ENCODE data around the gene EDIL3.

Gene EDIL3

DNA sequence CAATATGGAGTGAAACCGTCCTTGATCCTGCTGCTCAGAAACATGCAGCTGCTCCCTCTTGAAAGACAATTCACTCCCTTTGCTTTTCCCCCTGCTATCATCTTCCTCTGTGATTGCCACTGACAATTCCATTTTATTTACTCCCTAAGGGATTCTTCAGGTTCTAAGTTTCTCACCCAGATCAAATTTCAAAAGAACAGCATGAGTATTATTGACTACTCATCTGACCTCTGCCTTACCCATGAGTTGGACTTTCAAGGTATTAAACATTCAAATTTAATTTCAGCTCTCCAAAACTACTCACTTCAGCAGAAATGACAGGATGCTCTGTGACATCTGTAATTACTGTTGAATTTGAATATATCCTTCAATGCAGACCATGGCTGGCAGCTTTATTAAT, 427.5 kb downstream of the EDIL3 start:
- WGBS (ENCODE audit: insufficient coverage) = 100% methylated on average over 1 of the region's 1 CpG
- no peaks in the 10 kb centered on the region for H3K36me3 ChIP-seq (ENCODE audit: control insufficient read depth in 4 of 4, insufficient read depth in 4 of 4, low read length in 3 of 4)
- no peaks in the 10 kb centered on the region for H3K27me3 ChIP-seq (replicated peaks in 2 of 5; ENCODE audit: control insufficient read depth in 4 of 5, insufficient read depth in 5 of 5, low read length in 4 of 5)
- no peak overlapping the region for H3K4me3 ChIP-seq (ENCODE audit: control insufficient read depth in 1 of 7, extremely low read depth in 1 of 7, insufficient read depth in 4 of 7, low read depth in 2 of 7, low read length in 6 of 7)
- POLR2A ChIA-PET = no interaction called here
- H3K9me3 ChIP-seq (ENCODE audit: control extremely low read depth in 1 of 5, control insufficient read depth in 4 of 5, insufficient read depth in 2 of 5, low read depth in 1 of 5, low read length in 4 of 5) = no peaks in the 10 kb centered on the region
- peaks cover 0 to 5% (median 0%) of the 10 kb centered on the region in 4 experiments for H3K4me1 ChIP-seq (ENCODE audit: control extremely low read depth in 1 of 4, control insufficient read depth in 4 of 4, insufficient read depth in 4 of 4, low read length in 3 of 4)
- DNase-seq = no peak
- CTCF ChIA-PET = no interaction called here
- no peak overlapping the region for H3K27ac ChIP-seq (ENCODE audit: insufficient read depth in 1 of 2, low read depth in 1 of 2, low read length in 2 of 2, poor library complexity in 1 of 2, severe bottlenecking in 2 of 2)

GRCh38 chr5:83956386-83956785, 428.3 kb downstream of the EDIL3 start:
- Histone ChIP-seq H3K27ac (ENCODE audit: insufficient read depth in 1 of 2, low read depth in 1 of 2, low read length in 2 of 2, poor library complexity in 1 of 2, severe bottlenecking in 2 of 2) (no peak overlapping the region), H3K9me3 (ENCODE audit: control extremely low read depth in 1 of 5, control insufficient read depth in 4 of 5, insufficient read depth in 2 of 5, low read depth in 1 of 5, low read length in 4 of 5) (no peaks in the 10 kb centered on the region), H3K27me3 (replicated peaks in 2 of 5; ENCODE audit: control insufficient read depth in 4 of 5, insufficient read depth in 5 of 5, low read length in 4 of 5) (no peaks in the 10 kb centered on the region), H3K4me3 (ENCODE audit: control insufficient read depth in 1 of 7, extremely low read depth in 1 of 7, insufficient read depth in 4 of 7, low read depth in 2 of 7, low read length in 6 of 7) (no peak overlapping the region), H3K4me1 (ENCODE audit: control extremely low read depth in 1 of 4, control insufficient read depth in 4 of 4, insufficient read depth in 4 of 4, low read length in 3 of 4) (peaks cover 0 to 5% (median 0%) of the 10 kb centered on the region in 4 experiments), H3K36me3 (ENCODE audit: control insufficient read depth in 4 of 4, insufficient read depth in 4 of 4, low read length in 3 of 4) (no peaks in the 10 kb centered on the region)
- POLR2A ChIA-PET = no interaction called here
- CTCF ChIA-PET = no interaction called here
- no peak for DNase-seq

DNA sequence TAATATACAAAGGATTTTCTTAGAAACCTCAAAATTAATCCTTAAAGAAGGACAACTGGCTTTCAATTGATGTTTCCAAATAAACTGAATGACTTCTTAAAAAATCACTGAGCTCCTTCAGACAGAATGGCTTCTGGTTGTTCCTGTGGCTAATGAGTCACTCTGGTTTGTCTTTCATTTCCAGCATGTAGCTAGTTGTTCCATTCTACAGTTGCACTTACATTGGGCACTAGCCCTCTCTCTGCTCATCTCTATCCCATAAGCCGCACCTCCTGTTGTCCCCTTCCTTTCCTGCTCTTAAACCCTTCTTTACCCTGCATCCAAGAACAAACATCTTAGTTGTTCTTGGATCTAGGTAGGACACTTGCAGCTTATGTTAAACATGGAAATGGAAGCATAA, 428.8 kb downstream of the EDIL3 start:
- ChIA-PET POLR2A (no interaction called here), CTCF (no interaction called here)
- H3K4me3 ChIP-seq (ENCODE audit: control insufficient read depth in 1 of 7, extremely low read depth in 1 of 7, insufficient read depth in 4 of 7, low read depth in 2 of 7, low read length in 6 of 7) = no peak overlapping the region
- H3K9me3 ChIP-seq (ENCODE audit: control extremely low read depth in 1 of 5, control insufficient read depth in 4 of 5, insufficient read depth in 2 of 5, low read depth in 1 of 5, low read length in 4 of 5) = no peaks in the 10 kb centered on the region
- H3K36me3 ChIP-seq (ENCODE audit: control insufficient read depth in 4 of 4, insufficient read depth in 4 of 4, low read length in 3 of 4) = no peaks in the 10 kb centered on the region
- peaks cover 0 to 5% (median 0%) of the 10 kb centered on the region in 4 experiments for H3K4me1 ChIP-seq (ENCODE audit: control extremely low read depth in 1 of 4, control insufficient read depth in 4 of 4, insufficient read depth in 4 of 4, low read length in 3 of 4)
- H3K27me3 ChIP-seq (replicated peaks in 2 of 5; ENCODE audit: control insufficient read depth in 4 of 5, insufficient read depth in 5 of 5, low read length in 4 of 5) = no peaks in the 10 kb centered on the region
- 100% methylated on average over 1 of the region's 1 CpG for WGBS (ENCODE audit: insufficient coverage)
- DNase-seq = peak in 2 of 3 donors; percentile 10 to 35
- no peak overlapping the region for H3K27ac ChIP-seq (ENCODE audit: insufficient read depth in 1 of 2, low read depth in 1 of 2, low read length in 2 of 2, poor library complexity in 1 of 2, severe bottlenecking in 2 of 2)

DNA sequence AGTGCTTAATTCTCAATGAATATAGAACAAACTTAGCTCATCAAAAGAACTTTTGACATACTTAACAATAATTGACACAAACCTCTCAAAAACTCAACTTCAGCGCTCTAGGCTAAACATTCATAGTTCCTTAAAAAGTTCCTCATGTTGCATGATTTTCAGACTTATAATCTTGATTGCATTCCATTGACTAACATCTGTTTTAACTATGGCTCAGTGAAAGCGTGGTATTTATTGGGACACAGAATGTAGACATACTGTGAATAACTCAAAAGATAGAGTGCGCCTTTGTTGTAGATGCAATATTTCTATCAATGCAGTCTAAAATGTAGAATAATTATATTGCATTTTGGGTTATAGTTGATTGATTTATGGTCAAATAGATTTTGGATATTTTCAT, 436.9 kb downstream of the EDIL3 start:
- Histone ChIP-seq H3K27ac (ENCODE audit: insufficient read depth in 1 of 2, low read depth in 1 of 2, low read length in 2 of 2, poor library complexity in 1 of 2, severe bottlenecking in 2 of 2) (no peak overlapping the region), H3K27me3 (replicated peaks in 2 of 5; ENCODE audit: control insufficient read depth in 4 of 5, insufficient read depth in 5 of 5, low read length in 4 of 5) (no peaks in the 10 kb centered on the region), H3K4me3 (ENCODE audit: control insufficient read depth in 1 of 7, extremely low read depth in 1 of 7, insufficient read depth in 4 of 7, low read depth in 2 of 7, low read length in 6 of 7) (no peak overlapping the region), H3K4me1 (ENCODE audit: control extremely low read depth in 1 of 4, control insufficient read depth in 4 of 4, insufficient read depth in 4 of 4, low read length in 3 of 4) (no peaks in the 10 kb centered on the region), H3K9me3 (ENCODE audit: control extremely low read depth in 1 of 5, control insufficient read depth in 4 of 5, insufficient read depth in 2 of 5, low read depth in 1 of 5, low read length in 4 of 5) (no peaks in the 10 kb centered on the region), H3K36me3 (ENCODE audit: control insufficient read depth in 4 of 4, insufficient read depth in 4 of 4, low read length in 3 of 4) (no peaks in the 10 kb centered on the region)
- POLR2A ChIA-PET = no interaction called here
- WGBS (ENCODE audit: insufficient coverage) = 90% methylated on average over 1 of the region's 3 CpGs
- DNase-seq = no peak
- CTCF ChIA-PET = interaction anchor here (0.6 kb wide), 1 partner anchor 1064 kb away, joined by 3 read pairs; no protein-coding TSS in a partner anchor

- no peak for DNase-seq
- H3K4me1 ChIP-seq (ENCODE audit: control extremely low read depth in 1 of 4, control insufficient read depth in 4 of 4, insufficient read depth in 4 of 4, low read length in 3 of 4) = no peaks in the 10 kb centered on the region
- no peaks in the 10 kb centered on the region for H3K36me3 ChIP-seq (ENCODE audit: control insufficient read depth in 4 of 4, insufficient read depth in 4 of 4, low read length in 3 of 4)
- ChIA-PET CTCF (interaction anchor here (0.7 kb wide), 1 partner anchor 90 kb away, joined by 3 read pairs; no protein-coding TSS in a partner anchor), POLR2A (no interaction called here)
- no peak overlapping the region for H3K27ac ChIP-seq (ENCODE audit: insufficient read depth in 1 of 2, low read depth in 1 of 2, low read length in 2 of 2, poor library complexity in 1 of 2, severe bottlenecking in 2 of 2)
- H3K4me3 ChIP-seq (ENCODE audit: control insufficient read depth in 1 of 7, extremely low read depth in 1 of 7, insufficient read depth in 4 of 7, low read depth in 2 of 7, low read length in 6 of 7) = no peak overlapping the region
- no peaks in the 10 kb centered on the region for H3K27me3 ChIP-seq (replicated peaks in 2 of 5; ENCODE audit: control insufficient read depth in 4 of 5, insufficient read depth in 5 of 5, low read length in 4 of 5)
- 91% methylated on average over 4 of the region's 6 CpGs for WGBS (ENCODE audit: insufficient coverage)
- H3K9me3 ChIP-seq (ENCODE audit: control extremely low read depth in 1 of 5, control insufficient read depth in 4 of 5, insufficient read depth in 2 of 5, low read depth in 1 of 5, low read length in 4 of 5) = no peaks in the 10 kb centered on the region
These were observed 438.2 kb downstream of the EDIL3 start for GRCh38 chr5:83946516-83946915.

GRCh38 chr5:83942155-83942554, 442.5 kb downstream of the EDIL3 start:
- H3K27ac ChIP-seq (ENCODE audit: insufficient read depth in 1 of 2, low read depth in 1 of 2, low read length in 2 of 2, poor library complexity in 1 of 2, severe bottlenecking in 2 of 2) = no peak overlapping the region
- ChIA-PET POLR2A (no interaction called here), CTCF (interaction anchor here (3.1 kb wide), 1 partner anchor 14 kb away, joined by 18 read pairs; no protein-coding TSS in a partner anchor)
- no CpG with 5 or more reads among the region's 1 CpG for WGBS (ENCODE audit: insufficient coverage)
- peaks cover 0 to 8% (median 3%) of the 10 kb centered on the region in 4 experiments for H3K4me1 ChIP-seq (ENCODE audit: control extremely low read depth in 1 of 4, control insufficient read depth in 4 of 4, insufficient read depth in 4 of 4, low read length in 3 of 4)
- no peak for DNase-seq
- H3K27me3 ChIP-seq (replicated peaks in 2 of 5; ENCODE audit: control insufficient read depth in 4 of 5, insufficient read depth in 5 of 5, low read length in 4 of 5) = no peaks in the 10 kb centered on the region
- no peaks in the 10 kb centered on the region for H3K36me3 ChIP-seq (ENCODE audit: control insufficient read depth in 4 of 4, insufficient read depth in 4 of 4, low read length in 3 of 4)
- no peaks in the 10 kb centered on the region for H3K9me3 ChIP-seq (ENCODE audit: control extremely low read depth in 1 of 5, control insufficient read depth in 4 of 5, insufficient read depth in 2 of 5, low read depth in 1 of 5, low read length in 4 of 5)
- no peak overlapping the region for H3K4me3 ChIP-seq (ENCODE audit: control insufficient read depth in 1 of 7, extremely low read depth in 1 of 7, insufficient read depth in 4 of 7, low read depth in 2 of 7, low read length in 6 of 7)

- ChIA-PET CTCF (interaction anchor here (1.2 to 1.4 kb wide), 2 partner anchors 9 to 15 kb away, joined by 3 to 4 read pairs; no protein-coding TSS in a partner anchor), POLR2A (no interaction called here)
- H3K9me3 ChIP-seq (ENCODE audit: control extremely low read depth in 1 of 5, control insufficient read depth in 4 of 5, insufficient read depth in 2 of 5, low read depth in 1 of 5, low read length in 4 of 5) = no peaks in the 10 kb centered on the region
- no CpG with 5 or more reads among the region's 1 CpG for WGBS (ENCODE audit: insufficient coverage)
- no peaks in the 10 kb centered on the region for H3K36me3 ChIP-seq (ENCODE audit: control insufficient read depth in 4 of 4, insufficient read depth in 4 of 4, low read length in 3 of 4)
- H3K4me3 ChIP-seq (ENCODE audit: control insufficient read depth in 1 of 7, extremely low read depth in 1 of 7, insufficient read depth in 4 of 7, low read depth in 2 of 7, low read length in 6 of 7) = no peak overlapping the region
- peak in 1 of 3 donors; percentile 5 for DNase-seq
- no peaks in the 10 kb centered on the region for H3K27me3 ChIP-seq (replicated peaks in 2 of 5; ENCODE audit: control insufficient read depth in 4 of 5, insufficient read depth in 5 of 5, low read length in 4 of 5)
- no peak overlapping the region for H3K27ac ChIP-seq (ENCODE audit: insufficient read depth in 1 of 2, low read depth in 1 of 2, low read length in 2 of 2, poor library complexity in 1 of 2, severe bottlenecking in 2 of 2)
- peaks cover 0 to 8% (median 3%) of the 10 kb centered on the region in 4 experiments for H3K4me1 ChIP-seq (ENCODE audit: control extremely low read depth in 1 of 4, control insufficient read depth in 4 of 4, insufficient read depth in 4 of 4, low read length in 3 of 4)
These were observed 446.8 kb downstream of the EDIL3 start for GRCh38 chr5:83937837-83938236.
